Psoas muscle (tissue), 8 donors: ENCODE measurements around the gene TLE2. TPM values are rescaled to one million over a fixed set of nuclear protein-coding genes. Genes with fewer than 3 reads are reported as not detected.

Experiments used
- ATAC-seq, 4 donors: fragments of 200-7000 bp; cut with Tn5 transposase; one replicate each; pipeline ENCODE4 v1.9.1; 2020; ENCODE audit warnings: moderate library complexity in 3 of 4, mild to moderate bottlenecking in 2 of 4
- DNase-seq, 2 donors: peaks; one replicate each; pipeline ENCODE4 v3.0.0-alpha.2; 2020
- H3K27ac ChIP-seq: fragments of 200-600 bp; one replicate; pipeline ENCODE4 v1.8.0; 2022
- H3K27me3 ChIP-seq, 3 donors: fragments of 200-600 bp in 1 of 3; one replicate each; pipeline versions ENCODE4 v1.6.1 to v1.8.0; 2013 to 2022; ENCODE audit warnings: low read length in 2 of 3, mild to moderate bottlenecking in 2 of 3, moderate library complexity in 1 of 3; ENCODE audit not compliant: insufficient read depth in 3 of 3
- H3K36me3 ChIP-seq, 2 donors: fragments of 200-600 bp in 1 of 2; one replicate each; pipeline versions ENCODE4 v1.6.1 to v1.8.0; 2013 to 2022; ENCODE audit warnings: low read depth in 1 of 2, mild to moderate bottlenecking in 1 of 2, moderate library complexity in 1 of 2; ENCODE audit not compliant: insufficient read depth in 1 of 2
- H3K4me1 ChIP-seq: fragments of 200-600 bp; one replicate; pipeline ENCODE4 v1.8.0; 2022
- H3K4me3 ChIP-seq: fragments of 200-600 bp; one replicate; pipeline ENCODE4 v1.8.0; 2022; ENCODE audit warnings: mild to moderate bottlenecking
- H3K9me3 ChIP-seq: fragments of 200-600 bp; one replicate; pipeline ENCODE4 v1.8.0; 2022
- CTCF ChIP-seq: fragments of 200-600 bp; IDR thresholded peaks from one replicate; pipeline ENCODE4 v1.8.0; 2022; ENCODE audit warnings: antibody characterized with exemption
- WGBS, 3 donors: extraction: QIAGEN DNeasy Blood & Tissue Kit; methylation state at CpG; one replicate each; pipeline versions ENCODE4 v1.1.6 to v1.1.7; 2013; 5-methylcytosine and 5-hydroxymethylcytosine counted together
- intact Hi-C, 2 donors: fragments of 100-400 bp; cut with DNase I; formaldehyde crosslinking; loops; one replicate each; pipeline versions ENCODE4 v1.11.0 to v1.14.2; 2022
- polyA plus RNA-seq, 3 donors: library from polyadenylated mRNA; stranded (reverse); fragments of 200-250 nt; gene quantifications; one replicate each; pipeline ENCODE4 v1.2.3, GENCODE V29; 2013
- total RNA-seq, 4 donors: library from RNA; stranded (reverse); fragmentation: NEBNext Ultra II Directional in 2 of 4; extraction: Animal tissue kit (Norgen Biotek cat#: 25700) in 2 of 4; gene quantifications; one replicate each; pipeline versions ENCODE4 v1.2.1 to v1.2.4, GENCODE V29; 2021 to 2023
- donor health status: healthy with polysubstance abuse.
- donor health status: DM: no; HTN: no; CAD: no; lungs with moderate emphysema.
- donor health status: Bipolar disorder and iron deficiency.
- donor health status: healthy.
- donor health status: DM: yes; HTN: yes; CAD: no.
- donor health status: DM: no; HTN: no; CAD: no.
- donor health status: DM: no; HTN: no; CAD: no.
- donor health status: DM: yes; HTN: yes; CAD: no.

Gene TLE2
- total and polyA plus RNA-seq, 7 donors, result 23.5 to 42.5 (median 33.6) TPM

- Histone ChIP-seq H3K36me3 (no peaks in the 10 kb centered on the region), H3K4me3 (no peak overlapping the region), H3K4me1 (peaks cover 20% of the 10 kb centered on the region), H3K27me3 (no peaks in the 10 kb centered on the region), H3K9me3 (no peaks in the 10 kb centered on the region), H3K27ac (no peak overlapping the region)
- WGBS, 3 donors, result 24 to 48% (median 41%) methylated on average over 4 of the region's 4 CpGs
- TF ChIP-seq CTCF, result no peak
- DNase-seq (no peak), ATAC-seq (no peak)
- intact Hi-C loops, result loop anchor here in 1 of 2 donors (10.0 kb wide), 1 partner anchor 53 kb away; no protein-coding TSS in a partner anchor
Observed at GRCh38 chr19:3071768-3072167, 42.7 kb upstream of the TLE2 start.

GRCh38 chr19:3068071-3068470, 39.0 kb upstream of the TLE2 start:
- Histone ChIP-seq H3K4me3 (peak overlapping the region; percentile 49), H3K9me3 (no peaks in the 10 kb centered on the region), H3K27me3 (no peaks in the 10 kb centered on the region), H3K4me1 (peaks cover 12% of the 10 kb centered on the region), H3K36me3 (no peaks in the 10 kb centered on the region), H3K27ac (peak overlapping the region; percentile 79)
- 18 to 46% (median 43%) methylated on average over 21 of the region's 21 CpGs for whole genome bisulfite sequencing, 3 donors
- intact Hi-C loops, result no loop called here
- DNase-seq, result peak; percentile 59 to 86
- peak; percentile 86 to 97 (median 89) for ATAC-seq
- no peak for TF ChIP-seq CTCF

- peaks cover 16% of the 10 kb centered on the region for H3K4me1 ChIP-seq
- peak overlapping the region; percentile 79 for H3K27ac ChIP-seq
- no peaks in the 10 kb centered on the region for H3K36me3 ChIP-seq
- no peaks in the 10 kb centered on the region for H3K9me3 ChIP-seq
- DNase-seq (no peak), ATAC-seq (peak in 1 of 4 donors; percentile 1)
- intact Hi-C loops, result no loop called here
- WGBS, 3 donors, result 76 to 86% (median 85%) methylated on average over 9 of the region's 9 CpGs
- peak overlapping the region; percentile 49 for H3K4me3 ChIP-seq
- H3K27me3 ChIP-seq, result no peaks in the 10 kb centered on the region
- no peak for TF ChIP-seq CTCF
Observed at GRCh38 chr19:3067563-3067962, 38.5 kb upstream of the TLE2 start.

GRCh38 chr19:3066482-3067049, 37.5 kb upstream of the TLE2 start:
- H3K4me1 ChIP-seq, result peaks cover 16% of the 10 kb centered on the region
- H3K27me3 ChIP-seq, result no peaks in the 10 kb centered on the region
- TF ChIP-seq CTCF, result no peak
- ATAC-seq (no peak), DNase-seq (no peak)
- WGBS, 3 donors, result 92 to 95% (median 93%) methylated on average over 16 of the region's 16 CpGs
- no peaks in the 10 kb centered on the region for H3K36me3 ChIP-seq
- intact Hi-C loops, result no loop called here
- no peak overlapping the region for H3K4me3 ChIP-seq
- no peaks in the 10 kb centered on the region for H3K9me3 ChIP-seq
- no peak overlapping the region for H3K27ac ChIP-seq
